ENCODE data around the gene NANS. TPM values are rescaled to one million over a fixed set of nuclear protein-coding genes. Genes with fewer than 3 reads are reported as not detected.

NANS gene
- polyA plus RNA-seq, 3 donors: 41.3 to 109 (median 95.9) TPM

- intact Hi-C loops (cut with micrococcal nuclease): no loop called here
- Mint-ChIP-seq H3K4me1 (peaks cover 11% of the 10 kb centered on the region), H3K36me3 (peaks cover 83 to 96% of the 10 kb centered on the region in 2 donors), H3K27ac (peak overlapping the region in 6 of 7 donors; percentile 16 to 91 (median 72)), H3K9me3 (peaks cover 0 to 1% (median 0%) of the 10 kb centered on the region in 7 donors), H3K4me3 (no peak overlapping the region), H3K27me3 (ENCODE audit: low read depth in 3 of 3) (peaks cover 0 to 2% (median 0%) of the 10 kb centered on the region in 3 donors)
- Histone ChIP-seq H3K36me3 (replicated peaks in 1 of 2; ENCODE audit: control insufficient read depth in 1 of 2, insufficient read depth in 2 of 2, low read length in 2 of 2) (peaks cover 92 to 100% of the 10 kb centered on the region in 2 donors), H3K4me2 (replicated peaks; ENCODE audit: extremely low read depth, low read length, poor library complexity, severe bottlenecking) (no peak overlapping the region), H3K4me3 (replicated peaks in 1 of 3; ENCODE audit: low read depth in 2 of 3, low read length in 3 of 3) (no peak overlapping the region), H3K4me1 (ENCODE audit: control insufficient read depth in 1 of 2, insufficient read depth in 2 of 2, low read length in 2 of 2) (peaks cover 0 to 8% of the 10 kb centered on the region in 2 donors), H3K27ac (ENCODE audit: low read depth in 1 of 2, low read length in 2 of 2) (peak overlapping the region in 1 of 2 donors; percentile 65), H3K9ac (ENCODE audit: insufficient read depth, low read length, poor library complexity, severe bottlenecking) (no peak overlapping the region), H2AFZ (ENCODE audit: insufficient read depth, low read depth, low read length, poor library complexity, severe bottlenecking) (no peak overlapping the region), H3K27me3 (ENCODE audit: control insufficient read depth in 2 of 2, insufficient read depth in 2 of 2, low read length in 2 of 2) (no peaks in the 10 kb centered on the region), H3K79me2 (ENCODE audit: insufficient read depth, low read length) (peaks cover 54% of the 10 kb centered on the region), H3K9me3 (replicated peaks in 1 of 2; ENCODE audit: control insufficient read depth in 1 of 2, insufficient read depth in 1 of 2, low read length in 2 of 2) (no peaks in the 10 kb centered on the region), H4K20me1 (ENCODE audit: insufficient read depth, low read length) (peaks cover 30% of the 10 kb centered on the region)
- TF ChIP-seq, protein P1, sequence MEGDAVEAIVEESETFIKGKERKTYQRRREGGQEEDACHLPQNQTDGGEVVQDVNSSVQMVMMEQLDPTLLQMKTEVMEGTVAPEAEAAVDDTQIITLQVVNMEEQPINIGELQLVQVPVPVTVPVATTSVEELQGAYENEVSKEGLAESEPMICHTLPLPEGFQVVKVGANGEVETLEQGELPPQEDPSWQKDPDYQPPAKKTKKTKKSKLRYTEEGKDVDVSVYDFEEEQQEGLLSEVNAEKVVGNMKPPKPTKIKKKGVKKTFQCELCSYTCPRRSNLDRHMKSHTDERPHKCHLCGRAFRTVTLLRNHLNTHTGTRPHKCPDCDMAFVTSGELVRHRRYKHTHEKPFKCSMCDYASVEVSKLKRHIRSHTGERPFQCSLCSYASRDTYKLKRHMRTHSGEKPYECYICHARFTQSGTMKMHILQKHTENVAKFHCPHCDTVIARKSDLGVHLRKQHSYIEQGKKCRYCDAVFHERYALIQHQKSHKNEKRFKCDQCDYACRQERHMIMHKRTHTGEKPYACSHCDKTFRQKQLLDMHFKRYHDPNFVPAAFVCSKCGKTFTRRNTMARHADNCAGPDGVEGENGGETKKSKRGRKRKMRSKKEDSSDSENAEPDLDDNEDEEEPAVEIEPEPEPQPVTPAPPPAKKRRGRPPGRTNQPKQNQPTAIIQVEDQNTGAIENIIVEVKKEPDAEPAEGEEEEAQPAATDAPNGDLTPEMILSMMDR (IDR thresholded peaks at IDR 0.05): no peak
- DNase-seq: peak; percentile 35 to 59 (median 36)
- WGBS (ENCODE audit: insufficient coverage): 47% methylated on average over 2 of the region's 2 CpGs
Measured at GRCh38 chr9:98010445-98010844, 46.1 kb upstream of the NANS start.

DNA sequence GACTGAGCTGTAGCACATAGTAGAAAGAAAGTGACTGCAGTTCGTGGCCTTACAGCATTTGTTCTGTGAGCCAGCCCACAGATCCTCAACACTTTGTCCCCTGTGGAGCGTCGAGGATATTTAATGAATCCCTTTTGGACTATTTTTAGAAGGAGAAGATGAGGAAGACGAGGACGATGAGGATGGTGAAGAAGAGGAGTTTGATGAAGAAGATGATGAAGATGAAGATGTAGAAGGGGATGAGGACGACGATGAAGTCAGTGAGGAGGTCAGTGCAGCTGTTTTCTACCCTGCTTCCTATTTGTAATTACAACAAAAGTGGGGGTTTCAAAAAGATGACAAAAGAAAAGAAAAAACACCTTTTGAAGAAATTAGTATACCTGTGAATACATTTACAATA lies 45.4 kb upstream of the NANS start:
- peaks cover 0 to 1% (median 0%) of the 10 kb centered on the region in 7 donors for H3K9me3 Mint-ChIP-seq
- H3K4me3 Mint-ChIP-seq: no peak overlapping the region
- Histone ChIP-seq H3K27ac (ENCODE audit: low read depth in 1 of 2, low read length in 2 of 2) (peak overlapping the region in 1 of 2 donors; percentile 65), H3K79me2 (ENCODE audit: insufficient read depth, low read length) (peaks cover 47% of the 10 kb centered on the region), H3K4me3 (replicated peaks in 1 of 3; ENCODE audit: low read depth in 2 of 3, low read length in 3 of 3) (no peak overlapping the region), H2AFZ (ENCODE audit: insufficient read depth, low read depth, low read length, poor library complexity, severe bottlenecking) (no peak overlapping the region), H3K36me3 (replicated peaks in 1 of 2; ENCODE audit: control insufficient read depth in 1 of 2, insufficient read depth in 2 of 2, low read length in 2 of 2) (peaks cover 90 to 100% of the 10 kb centered on the region in 2 donors), H3K4me1 (ENCODE audit: control insufficient read depth in 1 of 2, insufficient read depth in 2 of 2, low read length in 2 of 2) (peaks cover 0 to 8% of the 10 kb centered on the region in 2 donors), H4K20me1 (ENCODE audit: insufficient read depth, low read length) (peaks cover 30% of the 10 kb centered on the region), H3K9me3 (replicated peaks in 1 of 2; ENCODE audit: control insufficient read depth in 1 of 2, insufficient read depth in 1 of 2, low read length in 2 of 2) (no peaks in the 10 kb centered on the region), H3K9ac (ENCODE audit: insufficient read depth, low read length, poor library complexity, severe bottlenecking) (no peak overlapping the region), H3K4me2 (replicated peaks; ENCODE audit: extremely low read depth, low read length, poor library complexity, severe bottlenecking) (no peak overlapping the region), H3K27me3 (ENCODE audit: control insufficient read depth in 2 of 2, insufficient read depth in 2 of 2, low read length in 2 of 2) (no peaks in the 10 kb centered on the region)
- H3K4me1 Mint-ChIP-seq: peaks cover 11% of the 10 kb centered on the region
- no peak for DNase-seq
- peaks cover 81 to 95% of the 10 kb centered on the region in 2 donors for H3K36me3 Mint-ChIP-seq
- no peaks in the 10 kb centered on the region for H3K27me3 Mint-ChIP-seq (ENCODE audit: low read depth in 3 of 3)
- peak overlapping the region in 6 of 7 donors; percentile 1 to 41 (median 14) for H3K27ac Mint-ChIP-seq
- TF ChIP-seq, protein P1 (IDR thresholded peaks at IDR 0.05): no peak
- intact Hi-C loops (cut with micrococcal nuclease): no loop called here
- 100% methylated on average over 1 of the region's 7 CpGs for WGBS (ENCODE audit: insufficient coverage)

Data from CD14-positive monocyte (primary cell).